WI38 (cell line): ENCODE results near the gene TPM1.

Source experiments
- H3K4me3 ChIP-seq: 2 replicates; pipeline ENCODE4 v1.5.1; 2011; ENCODE audit warnings: low read depth, mild to moderate bottlenecking, control low read depth, low read length
- TF ChIP-seq, protein P1 (sequence below): IDR thresholded peaks from 2 replicates; pipeline ENCODE4 v1.5.1; 2012; ENCODE audit warnings: low read depth, mild to moderate bottlenecking, control low read depth, low read length

The TPM1 gene

DNA sequence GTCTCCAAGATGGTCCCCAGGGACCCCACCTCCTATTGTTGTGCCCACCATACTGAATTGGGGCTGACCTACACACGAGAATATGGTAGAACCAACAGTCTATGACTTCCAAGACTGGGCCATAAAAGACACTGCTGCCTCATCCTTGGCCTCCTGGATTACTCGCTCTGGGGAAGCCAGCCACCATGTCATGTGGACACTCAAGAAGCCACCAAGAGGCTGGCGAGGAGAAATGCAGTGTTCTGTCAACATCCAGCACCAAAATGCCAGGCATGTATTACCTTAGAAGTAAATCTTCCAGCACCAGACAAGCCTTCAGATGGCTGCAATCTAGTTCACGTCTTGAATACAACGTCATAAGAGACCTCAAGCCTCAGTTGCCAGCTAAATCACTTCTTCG, 17.1 kb upstream of the TPM1 start:
- no peak overlapping the region for H3K4me3 ChIP-seq
- TF ChIP-seq, protein P1, sequence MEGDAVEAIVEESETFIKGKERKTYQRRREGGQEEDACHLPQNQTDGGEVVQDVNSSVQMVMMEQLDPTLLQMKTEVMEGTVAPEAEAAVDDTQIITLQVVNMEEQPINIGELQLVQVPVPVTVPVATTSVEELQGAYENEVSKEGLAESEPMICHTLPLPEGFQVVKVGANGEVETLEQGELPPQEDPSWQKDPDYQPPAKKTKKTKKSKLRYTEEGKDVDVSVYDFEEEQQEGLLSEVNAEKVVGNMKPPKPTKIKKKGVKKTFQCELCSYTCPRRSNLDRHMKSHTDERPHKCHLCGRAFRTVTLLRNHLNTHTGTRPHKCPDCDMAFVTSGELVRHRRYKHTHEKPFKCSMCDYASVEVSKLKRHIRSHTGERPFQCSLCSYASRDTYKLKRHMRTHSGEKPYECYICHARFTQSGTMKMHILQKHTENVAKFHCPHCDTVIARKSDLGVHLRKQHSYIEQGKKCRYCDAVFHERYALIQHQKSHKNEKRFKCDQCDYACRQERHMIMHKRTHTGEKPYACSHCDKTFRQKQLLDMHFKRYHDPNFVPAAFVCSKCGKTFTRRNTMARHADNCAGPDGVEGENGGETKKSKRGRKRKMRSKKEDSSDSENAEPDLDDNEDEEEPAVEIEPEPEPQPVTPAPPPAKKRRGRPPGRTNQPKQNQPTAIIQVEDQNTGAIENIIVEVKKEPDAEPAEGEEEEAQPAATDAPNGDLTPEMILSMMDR = no peak

DNA sequence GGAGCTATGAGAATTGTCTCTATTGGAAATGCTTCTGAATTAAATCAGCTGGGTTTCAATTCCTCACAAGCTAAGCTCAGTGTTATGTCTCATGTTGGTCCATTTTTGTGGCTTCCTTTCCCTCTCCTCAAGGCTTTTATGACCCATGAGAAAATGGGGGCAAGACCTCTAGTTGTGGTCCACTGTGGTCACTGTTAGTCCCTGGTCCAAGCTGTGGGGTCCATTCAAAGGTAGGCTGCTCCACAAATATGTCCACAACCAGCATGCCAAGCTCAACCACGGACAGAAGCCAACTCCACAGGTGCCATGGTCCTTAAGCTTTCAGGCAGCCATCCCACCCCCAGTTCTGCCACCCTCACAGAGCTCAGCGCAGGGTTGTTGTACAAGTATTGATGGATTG, 14.9 kb upstream of the TPM1 start:
- TF ChIP-seq, protein P1 = no peak
- no peak overlapping the region for H3K4me3 ChIP-seq

DNA sequence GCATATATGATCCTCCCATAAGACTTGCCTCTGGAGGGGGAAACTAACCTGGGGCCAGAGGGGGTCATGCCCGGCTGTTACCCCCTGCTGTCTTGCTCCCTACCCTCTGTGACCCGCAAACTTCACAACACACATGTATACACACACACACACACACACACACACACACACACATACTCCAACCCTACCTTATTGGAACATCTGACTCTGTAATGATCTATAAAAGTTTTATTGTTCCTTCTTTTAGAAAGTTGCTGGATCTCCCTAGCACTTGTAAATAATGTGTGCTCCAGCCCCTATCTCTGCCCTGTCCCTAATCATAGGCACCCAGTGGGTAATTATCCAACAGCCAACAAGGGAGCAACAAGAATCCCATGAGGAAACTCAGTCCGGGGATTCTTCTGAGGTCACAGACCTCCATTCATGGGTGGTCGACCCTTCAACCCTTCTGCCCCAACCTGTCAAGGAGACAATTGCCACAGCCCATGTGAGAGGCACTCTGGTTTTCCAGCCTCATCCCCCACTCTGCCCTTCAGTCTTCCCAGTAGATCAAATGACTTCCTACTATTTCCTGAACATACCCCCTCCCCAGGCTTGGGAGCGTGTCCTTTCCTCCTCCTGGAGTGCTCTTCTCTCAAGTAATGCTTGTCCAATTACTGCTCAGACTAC, 14.0 kb upstream of the TPM1 start:
- TF ChIP-seq, protein P1 = no peak
- no peak overlapping the region for H3K4me3 ChIP-seq

DNA sequence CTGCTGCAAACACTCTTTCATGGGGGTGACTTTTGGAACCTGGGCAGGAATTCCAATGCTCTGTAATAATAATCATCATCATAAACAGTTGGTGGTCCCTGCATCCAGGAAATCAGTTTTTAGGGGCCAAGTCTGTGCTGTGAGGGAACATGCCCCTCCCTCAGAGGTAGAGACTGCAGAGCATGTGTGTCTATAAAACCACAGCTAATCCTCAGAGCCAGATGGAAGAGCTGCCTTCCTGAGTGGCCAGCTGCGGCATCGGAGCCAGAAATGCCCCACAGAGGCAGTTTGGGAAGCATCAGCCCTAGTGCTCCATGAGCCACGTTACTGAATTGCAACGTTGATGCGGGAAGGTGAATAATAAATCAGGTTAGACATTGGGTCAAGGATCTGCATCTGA, 12.9 kb upstream of the TPM1 start:
- TF ChIP-seq, protein P1 = no peak
- H3K4me3 ChIP-seq = no peak overlapping the region

DNA sequence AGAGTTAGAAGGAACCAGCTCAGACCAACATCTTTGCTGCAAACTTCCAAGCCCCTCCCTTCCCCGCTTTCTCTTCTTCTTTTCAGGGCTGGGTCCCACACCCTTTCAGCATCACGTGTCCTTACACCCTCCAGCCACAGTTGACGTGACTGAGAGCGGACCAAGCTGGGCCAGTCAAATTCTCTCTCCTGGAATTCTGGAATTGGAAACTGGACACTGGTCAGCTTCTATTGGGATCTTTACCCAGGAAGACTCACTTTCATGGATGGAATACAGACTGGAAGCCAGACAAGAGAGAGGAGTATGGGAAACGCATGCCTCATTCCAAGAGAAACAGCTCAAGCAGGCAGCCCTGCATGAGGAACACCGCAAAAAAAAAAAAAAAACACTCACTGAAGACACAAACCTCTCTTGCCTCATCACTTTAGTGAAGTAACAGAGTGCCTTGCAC, 12.4 kb upstream of the TPM1 start:
- no peak overlapping the region for H3K4me3 ChIP-seq
- TF ChIP-seq, protein P1 = no peak

DNA sequence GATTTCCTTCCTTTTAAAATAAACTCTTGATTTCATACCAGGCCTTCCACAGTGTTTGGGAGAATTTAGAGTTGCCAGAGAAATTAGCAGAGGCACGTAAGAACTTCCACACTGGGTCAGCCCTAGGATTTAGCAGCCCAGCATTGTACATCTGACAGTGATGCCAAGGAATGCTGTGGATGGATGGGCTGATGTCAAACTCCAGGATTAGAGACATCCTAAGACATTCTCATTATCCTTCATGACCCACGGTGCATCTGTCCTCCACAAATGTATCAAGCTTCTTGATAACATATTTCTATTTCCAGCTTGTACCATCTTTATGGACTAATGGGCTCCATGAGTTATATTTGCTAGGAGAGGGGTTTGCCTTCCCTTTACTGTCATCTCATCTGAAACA, 8.0 kb upstream of the TPM1 start:
- H3K4me3 ChIP-seq = no peak overlapping the region
- TF ChIP-seq, protein P1 = no peak

DNA sequence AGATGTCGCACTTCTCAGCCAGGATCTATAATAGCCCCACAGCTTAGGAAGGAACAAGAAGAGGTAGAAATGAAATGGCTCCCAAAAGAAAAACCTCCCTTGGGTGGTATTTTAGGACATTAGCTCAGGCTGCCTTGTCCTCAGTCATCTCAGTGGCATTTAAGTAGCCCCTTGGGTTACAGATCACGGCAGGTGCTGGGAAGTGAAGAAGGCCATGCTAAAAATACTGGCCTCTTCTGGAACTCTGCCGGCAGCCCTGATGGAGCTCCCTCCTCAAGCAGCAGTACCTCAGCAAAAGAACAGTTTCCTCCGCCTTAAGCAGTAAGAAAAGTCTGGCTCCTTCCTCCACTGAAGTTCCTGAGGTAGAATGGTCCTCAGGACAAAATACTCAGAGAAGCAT, 7.3 kb upstream of the TPM1 start:
- TF ChIP-seq, protein P1 = no peak
- no peak overlapping the region for H3K4me3 ChIP-seq
